DMS153 (cell line): Measurements from ENCODE around the gene DDR1.
A peak's percentile ranks its signal among the peaks of the same experiment; 100 is the strongest.
"Not testable (repeated sequence)": the region's sequence is repeated elsewhere in the genome, so short reads cannot be mapped to it uniquely, and the experiment has no call there.

ENCODE experiments used
- DNase-seq: peaks from one replicate; lab custom pipeline; 2025; lab: John Stamatoyannopoulos, UW

The DDR1 gene

GRCh38 chr6:30854285-30855040 is 29.9 kb upstream of the DDR1 start:
- no peak for DNase-seq

GRCh38 chr6:30855429-30856075 is 28.8 kb upstream of the DDR1 start:
- no peak for DNase-seq

GRCh38 chr6:30857112-30857511 is 27.2 kb upstream of the DDR1 start:
- DNase-seq: no peak

GRCh38 chr6:30857549-30857948 is 26.8 kb upstream of the DDR1 start:
- no peak for DNase-seq

- not testable (repeated sequence) for DNase-seq
Measured at GRCh38 chr6:30859726-30860125, 24.6 kb upstream of the DDR1 start.

- no peak for DNase-seq
Measured at GRCh38 chr6:30861257-30862048, 22.9 kb upstream of the DDR1 start.

GRCh38 chr6:30862156-30862875 is 22.0 kb upstream of the DDR1 start:
- DNase-seq: no peak

GRCh38 chr6:30864325-30864724 is 20.0 kb upstream of the DDR1 start:
- DNase-seq: no peak

- DNase-seq: not testable (repeated sequence)
Measured at GRCh38 chr6:30869241-30869749, 15.0 kb upstream of the DDR1 start.

- DNase-seq: no peak
Measured at GRCh38 chr6:30870546-30870945, 13.8 kb upstream of the DDR1 start.

- DNase-seq: no peak
Measured at GRCh38 chr6:30871592-30872183, 12.6 kb upstream of the DDR1 start.

GRCh38 chr6:30873137-30873640 is 11.1 kb upstream of the DDR1 start:
- no peak for DNase-seq

GRCh38 chr6:30873795-30874194 is 10.5 kb upstream of the DDR1 start:
- not testable (repeated sequence) for DNase-seq

GRCh38 chr6:30875244-30876038 is 8.9 kb upstream of the DDR1 start:
- peak; percentile 76 for DNase-seq

GRCh38 chr6:30876039-30876730 is 8.1 kb upstream of the DDR1 start:
- DNase-seq: no peak

- peak; percentile 81 for DNase-seq
Measured at GRCh38 chr6:30877419-30878262, 6.7 kb upstream of the DDR1 start.

GRCh38 chr6:30879684-30880427 is 4.5 kb upstream of the DDR1 start:
- DNase-seq: no peak

GRCh38 chr6:30880698-30881252 is 3.5 kb upstream of the DDR1 start:
- no peak for DNase-seq
